Measurements from ENCODE around the gene ZNF444.

Gene ZNF444

DNA sequence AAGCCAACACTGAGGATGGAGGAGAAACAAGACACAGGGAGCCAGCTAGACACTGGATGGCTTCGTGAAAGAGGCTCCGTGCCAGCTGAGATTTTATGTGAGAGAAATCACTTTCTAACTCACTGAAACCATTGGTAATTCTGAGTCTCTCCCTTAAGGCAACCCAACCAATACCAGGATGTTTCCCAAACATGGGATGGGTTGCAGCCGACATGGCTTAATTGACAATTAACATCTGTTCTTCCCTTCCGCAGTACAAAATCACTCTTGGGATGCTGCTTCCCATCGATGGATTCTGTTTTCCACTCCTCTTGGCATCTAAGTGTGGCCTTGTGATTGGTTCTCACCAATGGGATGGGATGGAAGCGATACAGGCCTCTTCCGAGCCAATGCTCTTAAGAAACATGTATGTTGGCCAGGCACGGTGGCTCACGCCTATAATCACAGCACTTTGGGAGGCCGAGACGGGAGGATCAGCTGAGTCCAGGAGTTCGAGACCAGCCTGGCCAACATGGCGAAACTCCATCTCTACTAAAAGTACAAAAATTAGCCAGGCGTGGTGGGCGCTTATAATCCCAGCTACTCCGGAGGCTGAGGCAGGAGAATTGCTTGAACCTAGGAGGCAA, 17.7 kb upstream of the ZNF444 start:
- DNase-seq, result no peak

DNA sequence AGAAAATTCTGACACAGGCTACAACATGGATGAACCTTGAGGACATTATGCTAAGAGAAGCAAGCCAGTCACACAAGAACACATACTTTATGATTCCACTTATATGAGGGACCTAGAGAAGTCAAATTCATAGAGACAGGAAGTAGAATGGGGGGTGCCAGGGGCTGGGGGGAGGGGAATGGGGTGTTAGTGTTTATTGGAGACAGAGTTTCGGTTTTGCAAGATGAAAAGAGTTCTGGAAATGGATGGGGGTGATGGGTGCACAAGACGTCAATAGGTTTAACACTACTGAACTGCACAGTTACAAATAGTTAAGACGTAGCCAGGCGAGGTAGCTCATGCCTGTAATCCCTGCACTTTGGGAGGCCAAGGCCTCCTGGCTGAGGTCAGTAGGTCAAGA, 16.5 kb upstream of the ZNF444 start:
- no peak for DNase-seq

DNA sequence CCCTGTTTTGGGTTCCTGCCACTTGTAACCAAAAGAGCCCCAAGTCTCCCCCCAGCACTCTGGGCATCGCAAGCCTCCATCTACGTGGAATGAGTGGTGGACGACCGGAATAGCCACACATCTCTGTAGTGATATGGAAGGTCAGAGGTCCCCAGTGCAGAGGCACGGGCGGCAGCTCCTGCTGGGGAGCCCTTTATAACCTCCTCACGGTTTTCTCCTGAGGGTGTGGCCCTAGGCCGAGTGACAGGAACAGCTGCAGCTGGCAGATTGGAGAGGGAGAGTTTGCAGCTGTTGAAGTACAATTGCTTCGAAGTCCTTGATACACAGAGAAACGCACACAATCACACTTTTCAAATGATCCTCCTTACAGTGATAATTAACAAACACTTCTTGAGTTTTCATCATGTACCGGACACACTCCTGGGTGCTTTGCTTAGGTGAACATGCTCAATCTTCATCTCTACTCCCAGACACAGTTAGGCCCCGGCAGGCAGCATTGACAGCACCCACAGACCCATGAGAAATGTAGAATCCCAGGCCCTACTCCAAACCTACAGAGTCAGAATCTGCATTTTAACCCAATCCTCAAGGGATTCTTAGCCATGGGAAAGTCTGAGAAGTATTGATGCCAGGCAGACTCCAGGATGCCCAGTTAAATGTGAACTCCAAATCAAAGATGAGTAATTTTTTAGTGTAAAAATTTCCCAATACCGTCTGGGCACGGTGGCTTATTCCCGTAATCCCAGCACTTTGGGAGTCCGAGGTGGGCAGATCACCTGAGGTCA, 15.1 kb upstream of the ZNF444 start:
- no peak for DNase-seq

DNA sequence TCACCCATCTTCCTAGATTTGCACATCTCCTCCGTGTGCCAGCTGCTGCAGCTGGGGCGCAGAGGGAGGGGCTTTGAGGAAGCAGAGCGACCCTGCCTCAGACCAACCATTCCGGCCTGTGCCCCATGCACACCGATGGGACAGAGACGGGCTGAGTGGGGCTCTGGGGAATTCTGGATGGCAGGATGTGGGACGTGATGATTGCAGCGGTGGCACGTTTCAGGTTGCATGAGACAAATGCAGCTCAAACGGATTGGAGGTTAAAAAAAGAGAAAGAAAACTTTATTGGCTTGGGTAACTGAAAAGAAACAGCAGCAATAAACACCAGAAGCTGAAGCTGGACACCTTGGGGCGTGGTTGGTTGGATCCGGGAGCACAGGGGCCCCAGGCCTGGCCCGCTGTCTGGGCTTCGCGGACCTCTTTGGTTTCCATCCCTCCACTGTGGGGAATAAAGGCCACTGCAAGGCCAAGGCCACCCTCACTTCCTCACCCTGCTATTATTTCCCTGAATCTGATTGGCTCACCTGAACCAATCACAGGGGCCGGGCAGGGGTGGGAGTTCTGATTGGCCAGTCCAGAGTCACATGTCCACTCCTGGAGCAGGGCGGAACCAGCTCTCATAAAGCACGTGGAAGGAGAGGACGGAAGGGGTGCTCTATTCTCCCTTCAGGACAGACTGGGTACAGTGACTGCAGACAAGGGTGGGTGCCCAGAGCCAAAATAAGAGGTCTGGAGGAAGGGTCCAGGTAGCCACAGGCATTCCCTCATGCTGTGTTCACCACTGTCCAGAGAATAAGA, 13.9 kb upstream of the ZNF444 start:
- no peak for DNase-seq

DNA sequence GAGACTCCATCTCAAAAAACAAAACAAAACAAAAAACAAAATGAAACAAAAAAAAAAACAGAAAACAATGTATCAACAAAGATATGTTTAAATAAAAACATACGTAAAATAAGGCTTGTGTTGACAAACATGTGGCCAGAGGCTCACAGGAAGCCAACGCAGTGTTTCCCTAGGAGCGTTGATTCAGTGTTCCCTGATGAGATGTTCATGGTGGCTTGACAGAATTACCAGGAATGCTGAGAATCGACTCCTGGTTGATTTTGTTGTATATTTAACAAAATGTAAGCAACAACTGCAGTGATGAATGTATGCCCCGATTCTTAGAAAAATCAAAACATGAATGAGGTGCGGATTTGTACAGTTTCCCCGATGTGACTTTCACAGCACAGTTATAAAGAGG, 11.1 kb upstream of the ZNF444 start:
- DNase-seq, result no peak

DNA sequence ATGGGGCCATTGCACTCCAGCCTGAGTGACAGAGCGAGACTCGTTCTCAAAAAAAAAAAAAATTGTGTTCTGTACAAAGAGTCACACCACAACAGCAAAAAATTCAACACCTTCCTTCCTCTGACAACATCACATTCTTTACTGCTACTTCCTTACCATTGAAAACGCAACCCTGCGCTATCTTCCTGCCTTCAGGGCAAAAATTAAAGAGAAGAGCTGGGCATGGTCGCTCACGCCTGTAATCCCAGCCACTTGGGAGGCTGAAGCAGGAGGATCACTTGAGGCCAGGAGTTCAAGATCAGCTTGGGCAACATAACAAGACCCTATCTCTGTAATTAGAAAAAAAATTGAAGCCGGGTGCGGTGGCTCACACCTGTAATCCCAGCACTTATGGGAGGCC, 9.4 kb upstream of the ZNF444 start:
- no peak for DNase-seq

DNA sequence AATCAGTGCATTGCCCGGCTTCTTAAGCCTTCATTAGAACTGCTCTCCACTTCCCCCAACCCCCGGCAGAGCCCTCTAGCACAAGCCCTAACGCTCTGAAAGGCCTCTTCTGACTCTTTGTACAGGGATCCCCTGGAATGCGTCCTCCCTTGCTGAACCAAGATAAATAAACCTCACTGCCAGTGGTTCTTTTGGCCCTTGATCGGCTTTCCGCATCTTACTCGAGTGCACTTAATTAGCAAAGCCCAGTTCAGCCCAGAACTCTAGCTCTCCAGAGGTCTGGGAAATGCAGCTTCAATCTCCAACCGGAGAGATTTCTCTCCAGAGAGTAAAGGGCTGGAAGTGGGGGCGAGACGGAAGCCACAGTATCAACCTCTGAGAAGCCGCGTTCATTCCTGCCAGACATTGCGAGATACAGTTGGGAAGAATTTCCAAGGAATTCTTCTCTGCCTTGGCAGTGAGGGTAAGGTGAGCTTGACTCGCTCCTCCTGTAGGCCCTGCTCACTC, 8.7 kb upstream of the ZNF444 start:
- no peak for DNase-seq

DNA sequence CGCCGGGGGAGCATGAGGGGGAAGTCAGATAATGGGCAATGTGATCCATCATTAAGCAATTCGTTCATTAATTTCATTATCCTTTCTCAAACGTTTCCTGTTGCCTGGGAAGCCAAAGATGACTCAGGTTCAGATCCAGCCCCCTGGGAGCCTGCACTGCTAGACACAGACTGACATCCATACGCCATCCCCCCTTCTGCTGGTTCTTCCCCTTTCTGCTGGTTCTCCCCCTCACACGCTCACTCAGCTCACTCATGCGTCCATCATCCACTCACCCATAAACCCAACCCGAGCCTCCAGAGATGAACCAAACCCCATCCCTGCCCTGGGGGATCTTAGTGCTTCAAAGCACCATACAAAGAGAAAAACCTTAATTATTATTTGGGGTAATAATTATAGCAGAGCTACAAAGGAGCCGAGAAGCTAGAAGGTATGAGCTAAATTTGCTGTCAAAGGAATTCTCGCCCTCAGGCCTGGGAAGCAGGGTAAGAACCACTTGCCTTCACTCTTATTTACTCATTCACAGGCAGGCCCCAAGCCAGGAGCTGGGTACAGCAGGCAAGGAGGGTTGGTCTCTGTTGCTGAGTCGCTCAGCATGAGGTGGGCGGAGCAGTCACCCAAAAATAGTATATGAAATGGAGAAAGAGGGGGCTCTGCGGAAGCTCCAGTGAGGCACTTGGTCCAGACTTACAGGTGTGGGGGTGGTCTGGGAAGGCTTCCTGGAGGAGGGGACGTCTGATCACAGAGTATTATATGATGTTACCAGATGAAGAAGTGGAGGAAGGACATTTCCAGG, 7.0 kb upstream of the ZNF444 start:
- DNase-seq, result no peak

DNA sequence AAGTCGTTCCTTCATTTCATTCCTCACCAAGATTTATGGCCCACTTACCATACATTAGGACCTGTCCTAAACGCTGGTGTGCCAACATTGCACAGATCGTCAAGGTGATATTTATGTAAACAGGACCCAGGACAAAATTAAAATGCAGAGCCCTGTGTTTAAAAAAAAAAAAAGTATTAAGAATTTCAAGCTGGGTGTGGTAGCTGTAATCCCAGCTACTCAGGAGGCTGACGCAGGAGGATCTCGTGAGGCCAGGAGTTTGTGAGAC, 6.5 kb upstream of the ZNF444 start:
- DNase-seq, result no peak

DNA sequence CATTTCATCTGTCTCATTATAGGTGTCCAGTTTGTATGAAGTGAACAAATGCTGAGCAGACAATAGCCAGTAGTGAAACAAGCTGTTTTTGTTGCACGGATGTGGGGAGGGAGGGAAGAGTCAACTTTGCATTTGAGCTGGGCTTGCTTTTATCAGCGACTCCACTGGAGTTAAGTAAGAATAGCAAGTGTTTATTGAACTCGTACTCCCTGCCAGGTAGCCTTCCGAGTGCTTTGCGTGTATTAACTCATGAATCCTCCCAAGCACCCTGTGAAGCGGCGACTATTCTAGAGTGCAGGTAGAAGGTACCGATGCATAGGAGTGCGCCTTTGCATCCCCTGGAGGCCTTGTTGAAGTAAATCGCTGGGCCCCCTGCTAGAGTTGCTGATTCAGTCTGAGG, 4.7 kb upstream of the ZNF444 start:
- no peak for DNase-seq

DNA sequence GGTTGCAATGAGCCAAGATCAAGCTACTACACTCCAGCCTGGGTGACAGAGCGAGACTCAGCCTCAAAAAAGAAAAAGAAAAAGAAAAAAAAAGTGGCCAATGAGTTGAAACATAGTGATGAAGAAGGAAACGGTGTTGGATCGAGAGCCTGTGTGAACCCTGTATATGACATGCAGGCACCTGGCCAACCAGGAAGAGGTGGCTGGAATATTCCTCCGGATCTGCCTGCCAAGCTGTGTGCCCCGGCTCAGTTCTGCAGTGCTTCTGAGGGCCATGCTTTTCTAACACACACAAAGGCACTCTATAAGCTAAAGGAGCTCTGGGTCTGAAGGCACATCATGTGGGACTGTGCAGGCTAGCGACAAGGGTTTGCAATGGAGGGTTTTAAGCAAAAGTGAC, 3.7 kb upstream of the ZNF444 start:
- DNase-seq, result no peak

DNA sequence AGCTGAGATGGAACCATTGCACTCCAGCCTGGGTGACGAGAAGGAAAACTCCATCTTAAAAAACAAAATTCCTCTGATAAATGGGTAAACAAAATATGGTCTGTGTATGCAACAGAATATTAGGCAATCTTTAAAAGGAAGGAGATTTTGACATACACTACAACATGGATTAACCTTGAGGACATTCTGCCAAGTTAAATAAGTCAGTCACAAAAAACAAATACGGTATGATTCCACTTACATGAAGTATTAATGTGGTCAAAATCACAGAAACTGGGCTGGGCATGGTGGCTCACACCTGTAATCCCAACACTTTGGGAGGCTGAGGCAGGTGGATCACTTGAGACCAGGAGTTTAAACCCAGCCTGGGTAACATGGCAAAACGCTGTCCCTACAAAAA, 3.0 kb upstream of the ZNF444 start:
- no peak for DNase-seq

DNA sequence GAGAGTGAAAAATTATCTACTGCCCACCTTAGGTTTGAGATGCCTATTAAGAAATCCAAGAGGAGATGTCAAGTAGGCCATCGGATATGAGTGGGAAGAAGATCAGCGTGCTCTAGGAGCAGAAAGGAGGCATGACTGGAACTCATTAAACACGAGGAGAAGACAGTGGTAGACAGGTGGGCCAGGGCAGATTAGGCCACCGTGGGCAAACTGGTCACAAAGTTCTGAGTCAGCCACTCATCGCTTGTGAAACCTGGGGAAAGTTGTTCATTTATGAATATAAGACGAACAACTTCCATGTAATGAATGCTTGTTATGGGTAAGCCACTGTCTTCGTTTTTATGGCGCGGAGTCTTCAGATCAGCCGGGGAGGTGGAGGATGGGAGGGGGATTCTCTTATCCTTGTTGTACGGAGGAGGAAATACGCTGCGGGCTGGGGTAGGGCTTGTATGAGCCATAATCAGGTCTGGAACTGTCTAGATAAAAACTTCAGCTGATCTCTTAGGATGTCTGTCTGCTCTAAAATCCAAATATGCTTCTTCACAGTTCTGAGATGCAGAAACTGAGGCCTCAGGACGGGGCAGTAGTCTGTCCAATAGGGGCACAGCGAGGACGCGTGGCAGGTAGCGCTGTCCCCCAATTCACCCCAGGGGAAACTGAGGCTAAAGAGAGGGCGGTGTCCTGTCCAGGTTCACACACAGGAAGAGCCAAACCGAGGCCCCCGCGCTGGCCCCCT, 1.1 kb upstream of the ZNF444 start:
- no peak for DNase-seq

DNA sequence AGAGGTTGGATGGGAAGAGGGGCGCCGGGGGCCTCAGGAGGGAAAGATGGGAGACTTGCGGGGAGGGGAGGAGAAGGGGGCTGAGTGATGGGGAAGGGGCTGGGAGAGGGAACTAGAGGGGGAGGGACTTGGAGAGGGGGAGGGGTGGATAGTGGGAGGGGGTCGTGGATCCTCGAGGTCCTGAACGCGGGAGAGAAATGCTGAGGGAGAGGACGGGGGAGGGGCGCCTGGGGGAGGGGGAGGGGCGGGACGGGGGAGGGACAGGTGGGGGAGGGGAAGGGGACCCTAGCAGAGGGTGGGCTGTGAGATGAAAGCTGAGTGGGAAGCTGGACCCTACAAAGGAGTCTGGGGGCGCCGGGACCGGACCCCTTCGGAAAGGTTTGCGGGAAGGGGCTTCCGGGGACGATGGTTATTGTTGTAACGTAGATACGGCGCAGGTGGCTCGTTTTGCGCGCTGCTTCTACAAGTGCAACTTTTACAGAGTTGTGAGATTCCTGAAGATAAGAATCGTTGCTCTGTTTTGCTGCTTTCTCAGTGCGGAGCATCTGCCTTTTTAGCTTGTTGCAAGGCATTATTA, 418 bp downstream of the ZNF444 start:
- DNase-seq, result no peak

DNA sequence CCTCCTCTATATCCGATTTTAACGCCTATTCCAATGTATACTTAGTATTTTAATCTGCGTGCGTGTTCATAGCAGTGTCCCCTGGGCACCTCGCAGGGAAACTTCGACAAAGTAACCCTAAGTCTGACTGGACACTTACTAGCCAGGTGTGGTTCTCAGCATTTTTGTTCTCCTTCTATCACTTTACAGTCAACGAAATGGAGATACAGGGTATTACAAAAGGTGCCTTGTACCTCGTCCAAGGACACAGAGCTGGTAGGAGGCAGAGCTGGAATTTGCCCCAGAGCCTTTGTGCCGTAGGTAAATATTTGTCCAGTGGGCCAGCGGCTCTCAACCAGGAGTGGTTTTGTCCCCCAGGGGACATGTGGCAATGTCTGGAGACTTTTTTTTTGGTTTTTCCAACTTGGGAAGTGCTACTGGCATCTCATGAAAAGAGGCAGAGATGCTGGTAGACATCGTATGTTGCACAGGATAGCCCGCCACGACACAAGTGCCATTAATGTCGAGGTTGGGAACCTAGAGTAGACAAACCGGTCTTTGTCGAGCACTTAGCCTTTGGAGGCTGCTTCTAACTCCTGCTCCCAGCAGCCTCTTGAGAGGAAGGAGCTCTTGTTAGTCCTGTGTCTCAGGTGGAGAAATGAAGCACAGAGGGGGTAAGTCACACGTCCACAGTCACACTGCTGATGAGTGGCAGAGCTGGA, 1.1 kb downstream of the ZNF444 start:
- no peak for DNase-seq

DNA sequence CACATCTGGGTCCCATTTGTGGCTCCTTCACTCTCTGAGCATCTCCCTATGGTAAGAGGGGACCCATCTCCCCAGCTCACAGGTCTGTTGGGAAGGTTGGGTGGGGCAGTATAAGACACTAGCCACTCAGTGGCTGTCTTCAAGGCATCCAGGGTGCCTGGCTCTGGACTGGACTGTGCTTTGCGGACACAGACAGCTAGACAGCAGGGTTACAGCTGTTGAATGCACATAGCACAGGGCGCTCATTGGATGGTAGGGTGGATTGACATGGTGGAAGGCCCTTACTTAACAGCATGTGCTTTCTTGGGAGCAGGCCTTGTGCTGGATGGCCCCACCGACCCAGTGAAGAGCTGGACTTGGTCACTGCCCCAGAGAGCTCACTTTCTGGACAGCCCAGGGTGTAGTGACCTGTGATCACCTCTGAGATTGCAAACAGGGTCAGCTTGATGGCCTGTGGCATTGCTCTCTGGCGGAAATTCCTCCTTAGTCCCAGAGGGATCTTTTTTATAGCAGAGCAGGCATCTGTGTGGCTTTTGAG, 1.9 kb downstream of the ZNF444 start:
- DNase-seq, result no peak

DNA sequence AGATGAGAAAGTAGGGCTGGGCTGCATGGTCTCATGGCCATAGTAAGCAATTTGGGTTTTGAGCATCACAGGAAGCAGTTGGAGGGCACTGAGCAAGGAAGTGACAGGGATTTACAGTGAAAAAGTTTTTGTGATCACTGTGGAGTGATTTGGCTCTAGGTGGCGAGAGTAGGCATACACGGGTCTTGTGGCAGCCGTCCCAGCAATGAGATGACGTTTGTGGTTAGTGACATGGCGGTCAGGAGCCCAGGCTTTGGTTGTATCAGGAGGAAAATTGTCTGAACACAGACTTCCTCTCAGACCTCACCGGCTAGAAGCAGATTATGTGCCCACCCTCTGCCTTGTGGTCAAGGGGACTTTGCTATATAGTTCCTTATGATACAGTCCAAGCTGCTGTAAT, 3.3 kb downstream of the ZNF444 start:
- no peak for DNase-seq

DNA sequence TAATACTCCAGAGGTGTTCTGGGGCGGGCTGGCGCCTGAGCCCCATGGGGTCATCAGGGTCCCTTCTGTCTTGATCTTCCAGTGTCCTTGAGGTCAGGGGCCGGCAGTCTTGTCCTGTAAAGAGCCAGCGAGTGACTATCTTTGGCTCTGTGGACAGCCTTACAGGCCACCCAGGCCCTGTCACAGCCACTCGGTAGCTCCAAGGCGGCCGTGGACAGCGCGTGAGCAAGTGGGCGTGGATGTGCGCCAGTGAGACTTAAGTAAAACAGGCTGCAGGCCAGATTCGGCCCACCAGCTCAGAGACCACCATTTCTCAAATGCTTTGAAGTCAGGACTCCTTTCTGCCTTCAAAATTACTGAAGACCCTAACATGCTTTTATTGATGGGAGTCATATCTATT, 3.7 kb downstream of the ZNF444 start:
- DNase-seq, result no peak

DNA sequence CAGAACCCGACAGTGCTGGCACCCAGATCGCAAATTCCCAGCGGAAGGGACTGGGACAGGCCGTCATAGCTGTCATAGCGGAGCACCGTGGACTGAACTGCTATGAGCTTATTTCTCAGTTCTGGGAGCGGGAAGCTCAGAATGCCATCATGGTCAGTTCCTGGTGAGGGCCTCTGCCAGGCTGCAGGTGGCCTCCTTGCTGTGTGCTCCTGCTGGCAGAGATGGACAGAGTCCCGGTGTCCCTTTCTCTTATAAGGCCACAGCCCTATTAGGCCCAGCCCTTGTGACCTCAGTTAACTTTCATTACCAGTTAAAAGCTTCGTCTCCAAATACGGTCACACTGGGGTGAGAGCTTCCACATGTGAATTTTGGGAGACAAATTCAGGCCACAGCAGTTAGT, 4.6 kb downstream of the ZNF444 start:
- no peak for DNase-seq

DNA sequence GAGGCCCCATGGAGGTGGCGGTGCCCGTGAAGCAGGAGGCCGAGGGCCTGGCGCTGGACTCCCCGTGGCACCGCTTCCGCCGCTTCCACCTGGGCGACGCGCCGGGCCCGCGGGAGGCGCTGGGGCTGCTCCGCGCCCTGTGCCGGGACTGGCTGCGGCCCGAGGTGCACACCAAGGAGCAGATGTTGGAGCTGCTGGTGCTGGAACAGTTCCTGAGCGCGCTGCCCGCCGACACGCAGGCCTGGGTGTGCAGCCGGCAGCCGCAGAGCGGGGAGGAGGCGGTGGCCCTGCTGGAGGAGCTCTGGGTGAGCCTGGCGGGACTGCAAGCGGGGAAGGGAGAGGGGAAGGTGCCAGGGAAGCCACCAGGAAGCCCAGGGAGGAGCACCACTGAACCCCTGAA, 5.8 kb downstream of the ZNF444 start:
- no peak for DNase-seq

DNA sequence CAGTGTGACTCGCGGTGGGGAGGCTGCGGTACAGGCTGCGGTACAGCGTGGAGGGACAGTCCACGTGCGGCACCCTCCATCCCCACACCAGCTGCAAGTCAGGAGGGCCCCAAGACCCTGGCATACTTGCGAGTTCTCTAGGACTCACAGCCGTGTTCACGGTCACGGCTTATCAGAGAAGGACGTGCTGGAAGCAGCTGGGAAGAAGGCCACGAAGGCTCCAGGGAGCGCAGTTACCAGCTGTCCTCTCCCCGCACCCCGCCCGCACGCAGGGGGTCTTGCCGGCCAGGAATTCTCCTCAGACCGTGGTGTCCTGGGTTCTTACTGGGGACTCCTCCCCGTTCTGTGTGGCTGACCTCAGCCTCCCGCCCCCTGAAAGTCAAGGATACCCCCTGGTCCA, 6.2 kb downstream of the ZNF444 start:
- no peak for DNase-seq

Measured in SHP77 treated with DMSO at 0.1 percent for 48 hours (cell line).